ENCODE results near the gene STKLD1. TPM values are rescaled to one million over a fixed set of nuclear protein-coding genes. Genes with fewer than 3 reads are reported as not detected.
A peak's percentile ranks its signal among the peaks of the same experiment; 100 is the strongest.

STKLD1 gene
- total and polyA plus RNA-seq, 7 experiments from 2014 or later = 0.78 to 1.8 (median 1.4) TPM; not detected in 1

DNA sequence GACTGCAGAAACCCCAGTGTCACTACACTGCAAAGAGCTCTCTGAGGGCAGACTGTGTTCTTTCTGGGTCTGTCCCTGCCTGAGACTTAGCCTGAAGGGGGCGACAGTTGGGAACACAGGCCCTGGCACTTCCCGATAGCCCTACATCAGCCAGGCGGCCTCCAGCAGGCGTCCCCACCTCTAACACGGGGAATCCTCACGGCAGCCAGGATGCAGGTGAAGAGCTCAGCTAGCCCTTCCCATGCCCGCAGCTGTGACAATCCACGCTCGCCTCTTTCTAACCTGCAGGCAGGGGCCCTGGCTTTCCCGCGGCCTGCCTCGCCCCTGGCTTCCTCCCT is 34.1 kb upstream of the STKLD1 start:
- ChIA-PET POLR2A (interaction anchor here (2.2 to 2.3 kb wide), 2 partner anchors 14 kb away, joined by 10 to 15 read pairs; partner anchors contain the start of genes SURF1 and SURF2), CTCF (no interaction called here)
- H3K36me3 Mint-ChIP-seq = peaks cover 0 to 24% (median 17%) of the 10 kb centered on the region in 5 donors

DNA sequence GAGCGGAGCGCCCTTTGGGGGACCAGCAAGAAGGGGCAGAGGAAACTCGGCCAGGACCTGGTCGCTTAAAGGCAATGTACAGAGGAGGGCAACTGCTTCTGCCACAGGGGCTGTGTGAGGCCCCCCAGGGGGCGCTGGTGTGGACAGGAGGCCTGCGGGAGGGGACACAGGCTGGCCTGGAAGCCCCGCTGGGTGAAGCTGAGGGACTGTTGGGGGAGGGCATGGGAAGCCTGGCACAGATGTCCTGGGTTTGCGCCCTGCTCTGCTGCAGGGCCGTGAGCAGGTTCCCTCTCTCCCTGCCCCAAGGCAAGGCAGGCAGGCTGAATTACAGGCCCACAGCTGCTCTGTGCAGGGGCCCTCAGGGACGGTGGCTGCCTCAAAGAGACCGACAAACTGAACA is 33.6 kb upstream of the STKLD1 start:
- peaks cover 0 to 66% (median 4%) of the 10 kb centered on the region in 3 experiments for H3K36me3 ChIP-seq (ENCODE audit: control insufficient read depth in 2 of 3, insufficient read depth in 3 of 3, low read length in 3 of 3)
- intact Hi-C loops (cut with micrococcal nuclease) = loop anchor here in 1 of 2 donors (10.0 kb wide), 1 partner anchor 822 kb away; the partner anchor contains the start of gene RNU6ATAC
- H3K27me3 ChIP-seq (ENCODE audit: control insufficient read depth in 2 of 2, insufficient read depth in 2 of 2, low read length in 2 of 2) = no peaks in the 10 kb centered on the region
- H3K9me3 Mint-ChIP-seq = no peaks in the 10 kb centered on the region
- no peak overlapping the region for H3K27ac Mint-ChIP-seq
- no peak overlapping the region for H3K4me3 ChIP-seq (ENCODE audit: low read length)
- H3K27ac ChIP-seq (ENCODE audit: low read depth, low read length) = no peak overlapping the region
- ATAC-seq (no peak), DNase-seq (no peak)
- peaks cover 11 to 21% of the 10 kb centered on the region in 2 donors for H3K4me1 ChIP-seq (ENCODE audit: control insufficient read depth in 2 of 2, insufficient read depth in 2 of 2, low read length in 2 of 2)
- CTCF ChIA-PET = interaction anchor here (0.7 kb wide), 1 partner anchor 233 kb away, joined by 3 read pairs; no protein-coding TSS in a partner anchor
- POLR2A ChIA-PET = interaction anchor here (0.5 to 2.2 kb wide), 2 partner anchors 14 to 43 kb away, joined by 4 to 15 read pairs; partner anchors contain the start of genes SURF1 and SURF2
- no peaks in the 10 kb centered on the region for H3K27me3 Mint-ChIP-seq
- no peaks in the 10 kb centered on the region for H3K9me3 ChIP-seq (ENCODE audit: control insufficient read depth in 2 of 3, low read length in 3 of 3)
- peaks cover 32 to 47% (median 38%) of the 10 kb centered on the region in 7 donors for H3K4me1 Mint-ChIP-seq
- H3K36me3 Mint-ChIP-seq = peaks cover 0 to 24% (median 18%) of the 10 kb centered on the region in 5 donors
- H3K4me3 Mint-ChIP-seq = no peak overlapping the region

More for the DNA sequence above, 34.1 kb upstream of the STKLD1 start:
- no peak overlapping the region for H3K27ac ChIP-seq (ENCODE audit: low read depth, low read length)
- Mint-ChIP-seq H3K4me3 (no peak overlapping the region), H3K9me3 (no peaks in the 10 kb centered on the region), H3K27me3 (no peaks in the 10 kb centered on the region), H3K27ac (no peak overlapping the region), H3K4me1 (peaks cover 31 to 44% (median 36%) of the 10 kb centered on the region in 7 donors)
- H3K4me1 ChIP-seq (ENCODE audit: control insufficient read depth in 2 of 2, insufficient read depth in 2 of 2, low read length in 2 of 2) = peaks cover 11 to 21% of the 10 kb centered on the region in 2 donors
- DNase-seq = no peak
- intact Hi-C loops (cut with micrococcal nuclease) = loop anchor here in 1 of 2 donors (10.0 kb wide), 1 partner anchor 823 kb away; the partner anchor contains the start of gene RNU6ATAC
- ATAC-seq = no peak
- no peaks in the 10 kb centered on the region for H3K27me3 ChIP-seq (ENCODE audit: control insufficient read depth in 2 of 2, insufficient read depth in 2 of 2, low read length in 2 of 2)
- no peaks in the 10 kb centered on the region for H3K9me3 ChIP-seq (ENCODE audit: control insufficient read depth in 2 of 3, low read length in 3 of 3)
- no peak overlapping the region for H3K4me3 ChIP-seq (ENCODE audit: low read length)
- peaks cover 0 to 66% (median 4%) of the 10 kb centered on the region in 3 experiments for H3K36me3 ChIP-seq (ENCODE audit: control insufficient read depth in 2 of 3, insufficient read depth in 3 of 3, low read length in 3 of 3)

DNA sequence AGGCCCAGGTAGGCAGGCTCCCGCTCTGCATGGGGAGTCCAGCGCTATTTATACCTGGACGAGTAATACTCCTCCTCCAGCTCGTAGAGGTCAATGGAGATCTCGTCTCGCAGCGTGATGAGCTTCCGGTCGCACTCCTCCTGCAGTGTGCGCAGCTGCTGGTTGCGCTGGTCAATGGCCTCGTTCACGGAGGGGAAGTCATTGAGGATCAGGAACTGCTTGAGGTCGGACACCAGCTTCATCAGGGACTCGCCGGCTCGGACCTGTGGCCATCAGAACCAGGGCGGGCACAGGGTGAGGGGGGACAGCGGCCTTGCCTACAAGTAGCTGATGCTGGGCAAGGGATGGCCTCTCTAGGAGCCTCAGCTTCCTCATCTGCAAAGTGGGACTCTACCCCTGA is 32.1 kb upstream of the STKLD1 start:
- CTCF ChIA-PET = interaction anchor here (0.9 kb wide), 1 partner anchor 157 kb away, joined by 3 read pairs; no protein-coding TSS in a partner anchor

DNA sequence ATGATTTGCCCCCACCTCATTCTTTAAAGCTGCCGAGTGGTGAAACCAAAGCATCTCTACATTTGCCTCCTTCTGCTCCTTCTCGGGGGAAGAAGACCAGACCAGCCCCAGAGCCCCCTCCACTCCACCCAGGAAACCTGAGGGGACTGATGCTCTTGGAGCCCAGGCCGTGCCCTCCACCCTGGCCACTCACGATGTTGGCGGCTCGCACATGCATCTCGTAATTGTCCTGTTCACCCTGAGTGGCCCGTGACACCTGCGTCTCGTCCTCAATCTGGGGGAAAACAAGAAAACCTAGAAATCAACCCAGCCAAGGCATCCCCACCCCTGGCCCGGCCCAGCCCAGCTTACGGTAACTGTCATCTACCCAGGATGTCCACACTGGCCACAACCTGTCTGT is 31.2 kb upstream of the STKLD1 start:
- Histone ChIP-seq H3K27me3 (ENCODE audit: control insufficient read depth in 2 of 2, insufficient read depth in 2 of 2, low read length in 2 of 2) (no peaks in the 10 kb centered on the region), H3K9me3 (ENCODE audit: control insufficient read depth in 2 of 3, low read length in 3 of 3) (no peaks in the 10 kb centered on the region), H3K27ac (ENCODE audit: low read depth, low read length) (no peak overlapping the region), H3K4me1 (ENCODE audit: control insufficient read depth in 2 of 2, insufficient read depth in 2 of 2, low read length in 2 of 2) (peaks cover 20 to 27% of the 10 kb centered on the region in 2 donors), H3K4me3 (ENCODE audit: low read length) (no peak overlapping the region), H3K36me3 (ENCODE audit: control insufficient read depth in 2 of 3, insufficient read depth in 3 of 3, low read length in 3 of 3) (peaks cover 7 to 78% (median 7%) of the 10 kb centered on the region in 3 experiments)
- Mint-ChIP-seq H3K4me1 (peaks cover 41 to 57% (median 46%) of the 10 kb centered on the region in 7 donors), H3K4me3 (peak overlapping the region in 2 of 10 donors; percentile 4 to 56), H3K9me3 (peaks cover 0 to 2% (median 0%) of the 10 kb centered on the region in 11 donors), H3K36me3 (peaks cover 8 to 30% (median 21%) of the 10 kb centered on the region in 5 donors), H3K27ac (peak overlapping the region in 2 of 9 donors; percentile 9 to 55), H3K27me3 (peaks cover 0 to 2% (median 0%) of the 10 kb centered on the region in 5 donors)
- POLR2A ChIA-PET = interaction anchor here (3.7 kb wide), 1 partner anchor 12 kb away, joined by 27 read pairs; the partner anchor contains the start of genes SURF1 and SURF2
- intact Hi-C loops (cut with micrococcal nuclease) = loop anchor here (5.0 to 10.0 kb wide), 4 partner anchors 72 to 820 kb away; partner anchors contain the start of genes BRD3 (in 1 of the 2), CACFD1 (in 1 of the 2), REXO4 (in 1 of the 2) and RNU6ATAC (in 1 of the 2)
- CTCF ChIA-PET = no interaction called here
- ATAC-seq = no peak
- no peak for DNase-seq

More for the DNA sequence above, 32.1 kb upstream of the STKLD1 start:
- Histone ChIP-seq H3K27ac (ENCODE audit: low read depth, low read length) (no peak overlapping the region), H3K9me3 (ENCODE audit: control insufficient read depth in 2 of 3, low read length in 3 of 3) (no peaks in the 10 kb centered on the region), H3K36me3 (ENCODE audit: control insufficient read depth in 2 of 3, insufficient read depth in 3 of 3, low read length in 3 of 3) (peaks cover 0 to 77% (median 4%) of the 10 kb centered on the region in 3 experiments), H3K27me3 (ENCODE audit: control insufficient read depth in 2 of 2, insufficient read depth in 2 of 2, low read length in 2 of 2) (no peaks in the 10 kb centered on the region), H3K4me3 (ENCODE audit: low read length) (no peak overlapping the region), H3K4me1 (ENCODE audit: control insufficient read depth in 2 of 2, insufficient read depth in 2 of 2, low read length in 2 of 2) (peaks cover 15 to 25% of the 10 kb centered on the region in 2 donors)
- Mint-ChIP-seq H3K27ac (no peak overlapping the region), H3K27me3 (peaks cover 0 to 2% (median 0%) of the 10 kb centered on the region in 5 donors), H3K4me3 (no peak overlapping the region), H3K9me3 (no peaks in the 10 kb centered on the region), H3K4me1 (peaks cover 39 to 57% (median 46%) of the 10 kb centered on the region in 7 donors), H3K36me3 (peaks cover 9 to 27% (median 23%) of the 10 kb centered on the region in 5 donors)
- intact Hi-C loops (cut with micrococcal nuclease) = loop anchor here in 1 of 2 donors (10.0 kb wide), 1 partner anchor 821 kb away; the partner anchor contains the start of gene RNU6ATAC
- POLR2A ChIA-PET = interaction anchor here (0.9 to 2.2 kb wide), 3 partner anchors 8 to 12 kb away, joined by 3 to 15 read pairs (median 4); partner anchors contain the start of genes SURF1 and SURF2
- no peak for DNase-seq
- no peak for ATAC-seq

DNA sequence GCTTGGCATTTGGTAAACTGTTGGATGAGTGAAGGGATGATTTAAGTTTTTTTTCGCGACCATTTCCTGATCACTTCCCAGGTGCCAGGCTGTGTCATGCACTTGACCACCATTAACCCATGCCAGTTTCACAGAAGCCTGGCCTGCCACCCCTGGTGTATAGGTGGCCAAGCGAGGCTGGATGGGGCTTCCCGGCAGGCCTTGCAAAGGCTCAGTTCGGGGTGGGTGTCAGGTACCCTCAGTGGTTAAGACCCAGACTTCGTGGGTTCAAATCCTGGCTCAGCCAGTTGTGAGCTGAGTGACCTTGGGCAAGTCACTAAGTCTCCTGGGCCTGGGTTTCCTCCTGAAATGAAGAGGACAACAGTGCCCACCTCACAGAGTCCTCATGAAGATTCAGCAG is 30.6 kb upstream of the STKLD1 start:
- H3K4me1 ChIP-seq (ENCODE audit: control insufficient read depth in 2 of 2, insufficient read depth in 2 of 2, low read length in 2 of 2) = peaks cover 20 to 21% of the 10 kb centered on the region in 2 donors
- ATAC-seq = no peak
- DNase-seq = no peak
- Mint-ChIP-seq H3K9me3 (peaks cover 0 to 2% (median 0%) of the 10 kb centered on the region in 11 donors), H3K4me1 (peaks cover 36 to 57% (median 43%) of the 10 kb centered on the region in 7 donors), H3K27ac (peak overlapping the region in 1 of 9 donors; percentile 92), H3K4me3 (peak overlapping the region in 6 of 10 donors; percentile 13 to 100 (median 92)), H3K36me3 (peaks cover 8 to 30% (median 26%) of the 10 kb centered on the region in 5 donors), H3K27me3 (peaks cover 0 to 2% (median 0%) of the 10 kb centered on the region in 5 donors)
- no peak overlapping the region for H3K4me3 ChIP-seq (ENCODE audit: low read length)
- no peaks in the 10 kb centered on the region for H3K27me3 ChIP-seq (ENCODE audit: control insufficient read depth in 2 of 2, insufficient read depth in 2 of 2, low read length in 2 of 2)
- H3K36me3 ChIP-seq (ENCODE audit: control insufficient read depth in 2 of 3, insufficient read depth in 3 of 3, low read length in 3 of 3) = peaks cover 13 to 80% (median 13%) of the 10 kb centered on the region in 3 experiments
- POLR2A ChIA-PET = interaction anchor here (0.6 to 3.7 kb wide), 3 partner anchors 11 to 995 kb away, joined by 3 to 27 read pairs (median 3); partner anchors contain the start of genes SURF1 and SURF2
- no peak overlapping the region for H3K27ac ChIP-seq (ENCODE audit: low read depth, low read length)
- H3K9me3 ChIP-seq (ENCODE audit: control insufficient read depth in 2 of 3, low read length in 3 of 3) = no peaks in the 10 kb centered on the region
- intact Hi-C loops (cut with micrococcal nuclease) = loop anchor here (5.0 to 10.0 kb wide), 4 partner anchors 72 to 819 kb away; partner anchors contain the start of genes BRD3 (in 1 of the 2), CACFD1 (in 1 of the 2), REXO4 (in 1 of the 2) and RNU6ATAC (in 1 of the 2)
- CTCF ChIA-PET = interaction anchor here (1.1 kb wide), 1 partner anchor 27 kb away, joined by 3 read pairs; no protein-coding TSS in a partner anchor

Data from naive thymus-derived CD4-positive, alpha-beta T cell (primary cell).